Neutrophil (primary cell): ENCODE data around the gene HEXIM1.

Experiments used
- H3K27ac ChIP-seq: fragments of 200-600 bp; sonication (generic); 2 replicates; pipeline ENCODE4 v1.5.1; 2016; ENCODE audit warnings: mild to moderate bottlenecking, moderate library complexity
- H3K27me3 ChIP-seq: fragments of 200-600 bp; sonication (generic); 2 replicates; pipeline ENCODE4 v1.6.0; 2016; ENCODE audit warnings: mild to moderate bottlenecking
- H3K36me3 ChIP-seq: fragments of 200-600 bp; sonication (generic); 2 replicates; pipeline ENCODE4 v1.5.1; 2017
- H3K4me1 ChIP-seq, 2 experiments: fragments of 200-600 bp in 1 of 2; sonication (generic) in 1 of 2; 1 replicate in 1 of 2; 2 replicates in 1 of 2; pipeline versions ENCODE4 v1.5.1 to v1.6.1; 2013 to 2016; ENCODE audit warnings: low read depth in 1 of 2, low read length in 1 of 2, mild to moderate bottlenecking in 1 of 2, moderate library complexity in 1 of 2; ENCODE audit not compliant: control insufficient read depth in 1 of 2, insufficient read depth in 1 of 2
- H3K4me3 ChIP-seq, 2 experiments: fragments of 200-600 bp in 1 of 2; sonication (generic) in 1 of 2; 1 replicate in 1 of 2; 2 replicates in 1 of 2; pipeline ENCODE4 v1.5.1; 2013 to 2016; ENCODE audit warnings: low read depth in 1 of 2, low read length in 1 of 2, mild to moderate bottlenecking in 1 of 2, moderate library complexity in 1 of 2
- H3K9me3 ChIP-seq: fragments of 200-600 bp; sonication (generic); 2 replicates; pipeline ENCODE4 v1.5.1; 2016
- CTCF ChIP-seq: fragments of 200-600 bp; sonication (generic); IDR thresholded peaks from 2 replicates; pipeline ENCODE4 v1.5.1; 2016; ENCODE audit warnings: antibody characterized with exemption

Gene HEXIM1

GRCh38 chr17:45106096-45106495 is 42.2 kb upstream of the HEXIM1 start:
- H3K4me1 ChIP-seq = no peaks in the 10 kb centered on the region
- H3K36me3 ChIP-seq = peaks cover 84% of the 10 kb centered on the region
- H3K4me3 ChIP-seq = no peak overlapping the region
- no peak overlapping the region for H3K27ac ChIP-seq
- no peaks in the 10 kb centered on the region for H3K27me3 ChIP-seq
- no peak for TF ChIP-seq CTCF
- no peaks in the 10 kb centered on the region for H3K9me3 ChIP-seq

GRCh38 chr17:45106582-45106981 is 41.7 kb upstream of the HEXIM1 start:
- Histone ChIP-seq H3K27ac (no peak overlapping the region), H3K27me3 (no peaks in the 10 kb centered on the region), H3K4me1 (no peaks in the 10 kb centered on the region), H3K9me3 (no peaks in the 10 kb centered on the region), H3K36me3 (peaks cover 80% of the 10 kb centered on the region), H3K4me3 (no peak overlapping the region)
- no peak for TF ChIP-seq CTCF

- H3K36me3 ChIP-seq = peaks cover 71% of the 10 kb centered on the region
- H3K4me1 ChIP-seq = no peaks in the 10 kb centered on the region
- no peak for TF ChIP-seq CTCF
- no peak overlapping the region for H3K4me3 ChIP-seq
- H3K27me3 ChIP-seq = no peaks in the 10 kb centered on the region
- H3K9me3 ChIP-seq = no peaks in the 10 kb centered on the region
- no peak overlapping the region for H3K27ac ChIP-seq
Measured at GRCh38 chr17:45107293-45108010, 40.8 kb upstream of the HEXIM1 start.

GRCh38 chr17:45108051-45108450 is 40.2 kb upstream of the HEXIM1 start:
- no peaks in the 10 kb centered on the region for H3K27me3 ChIP-seq
- H3K36me3 ChIP-seq = peaks cover 65% of the 10 kb centered on the region
- no peaks in the 10 kb centered on the region for H3K9me3 ChIP-seq
- H3K4me3 ChIP-seq = no peak overlapping the region
- no peak for TF ChIP-seq CTCF
- H3K4me1 ChIP-seq = no peaks in the 10 kb centered on the region
- H3K27ac ChIP-seq = no peak overlapping the region

GRCh38 chr17:45108595-45109521 is 39.4 kb upstream of the HEXIM1 start:
- Histone ChIP-seq H3K27me3 (no peaks in the 10 kb centered on the region), H3K9me3 (no peaks in the 10 kb centered on the region), H3K36me3 (peaks cover 57% of the 10 kb centered on the region), H3K4me3 (no peak overlapping the region), H3K4me1 (no peaks in the 10 kb centered on the region), H3K27ac (no peak overlapping the region)
- TF ChIP-seq CTCF = no peak
